Stimulated activated naive B cell treated with anti-CD40 and anti-IgM and Interleukin-4, amounts not matched to agents 10 μg/mL and 1 μg/mL and 100 μg/mL, for 72 hours (primary cell): ENCODE measurements around the gene HGFAC.
"Not testable (repeated sequence)": the region's sequence is repeated elsewhere in the genome, so short reads cannot be mapped to it uniquely, and the experiment has no call there.

Experiments used
- ATAC-seq, 2 donors: fragments of 150-1000 bp; cut with Tn5 transposase; replicated peaks; 2 replicates each; pipeline ENCODE4 v1.10.0; 2021; ENCODE audit warnings: moderate library complexity in 1 of 2
- DNase-seq: peaks from one replicate; pipeline ENCODE4 v3.0.0; 2021
- H3K27ac Mint-ChIP-seq: one replicate; pipeline ENCODE4 v1.8.0; 2022; ENCODE audit warnings: mild to moderate bottlenecking, mixed read lengths
- H3K27me3 Mint-ChIP-seq, 2 donors: one replicate each; pipeline ENCODE4 v1.8.0; 2022; ENCODE audit warnings: mixed read lengths in 2 of 2
- H3K36me3 Mint-ChIP-seq, 2 donors: one replicate each; pipeline ENCODE4 v1.8.0; 2022; ENCODE audit warnings: mixed read lengths in 2 of 2, mild to moderate bottlenecking in 1 of 2
- H3K4me1 Mint-ChIP-seq, 2 donors: one replicate each; pipeline ENCODE4 v1.8.0; 2022; ENCODE audit warnings: mixed read lengths in 2 of 2, mild to moderate bottlenecking in 1 of 2
- H3K4me3 Mint-ChIP-seq, 2 donors: one replicate each; pipeline ENCODE4 v1.8.0; 2022; ENCODE audit warnings: mild to moderate bottlenecking in 2 of 2, mixed read lengths in 2 of 2, moderate library complexity in 1 of 2
- H3K9me3 Mint-ChIP-seq, 2 donors: one replicate each; pipeline ENCODE4 v1.8.0; 2022; ENCODE audit warnings: mixed read lengths in 2 of 2, mild to moderate bottlenecking in 1 of 2

HGFAC gene

GRCh38 chr4:3407171-3407771 is 34.5 kb upstream of the HGFAC start:
- DNase-seq, result no peak
- Mint-ChIP-seq H3K27ac (no peak overlapping the region), H3K36me3 (no peaks in the 10 kb centered on the region), H3K4me1 (no peaks in the 10 kb centered on the region), H3K9me3 (peaks cover 0 to 1% of the 10 kb centered on the region in 2 donors), H3K4me3 (no peak overlapping the region), H3K27me3 (no peaks in the 10 kb centered on the region)
- no peak for ATAC-seq

- H3K27ac Mint-ChIP-seq, result no peak overlapping the region
- no peaks in the 10 kb centered on the region for H3K36me3 Mint-ChIP-seq
- ATAC-seq, result no peak
- no peak overlapping the region for H3K4me3 Mint-ChIP-seq
- no peaks in the 10 kb centered on the region for H3K4me1 Mint-ChIP-seq
- peaks cover 0 to 1% of the 10 kb centered on the region in 2 donors for H3K9me3 Mint-ChIP-seq
- no peak for DNase-seq
- no peaks in the 10 kb centered on the region for H3K27me3 Mint-ChIP-seq
Observed at GRCh38 chr4:3407930-3408792, 33.6 kb upstream of the HGFAC start.

GRCh38 chr4:3408793-3409330 is 32.9 kb upstream of the HGFAC start:
- Mint-ChIP-seq H3K9me3 (peaks cover 0 to 1% of the 10 kb centered on the region in 2 donors), H3K36me3 (no peaks in the 10 kb centered on the region), H3K27ac (no peak overlapping the region), H3K4me1 (peaks cover 3 to 4% of the 10 kb centered on the region in 2 donors), H3K27me3 (peaks cover 0 to 3% of the 10 kb centered on the region in 2 donors), H3K4me3 (no peak overlapping the region)
- no peak for DNase-seq
- ATAC-seq, result no peak

GRCh38 chr4:3409571-3410091 is 32.1 kb upstream of the HGFAC start:
- H3K4me1 Mint-ChIP-seq, result peaks cover 5 to 12% of the 10 kb centered on the region in 2 donors
- no peak overlapping the region for H3K27ac Mint-ChIP-seq
- DNase-seq, result no peak
- H3K9me3 Mint-ChIP-seq, result no peaks in the 10 kb centered on the region
- no peak for ATAC-seq
- peaks cover 0 to 3% of the 10 kb centered on the region in 2 donors for H3K27me3 Mint-ChIP-seq
- H3K4me3 Mint-ChIP-seq, result no peak overlapping the region
- H3K36me3 Mint-ChIP-seq, result no peaks in the 10 kb centered on the region

DNA sequence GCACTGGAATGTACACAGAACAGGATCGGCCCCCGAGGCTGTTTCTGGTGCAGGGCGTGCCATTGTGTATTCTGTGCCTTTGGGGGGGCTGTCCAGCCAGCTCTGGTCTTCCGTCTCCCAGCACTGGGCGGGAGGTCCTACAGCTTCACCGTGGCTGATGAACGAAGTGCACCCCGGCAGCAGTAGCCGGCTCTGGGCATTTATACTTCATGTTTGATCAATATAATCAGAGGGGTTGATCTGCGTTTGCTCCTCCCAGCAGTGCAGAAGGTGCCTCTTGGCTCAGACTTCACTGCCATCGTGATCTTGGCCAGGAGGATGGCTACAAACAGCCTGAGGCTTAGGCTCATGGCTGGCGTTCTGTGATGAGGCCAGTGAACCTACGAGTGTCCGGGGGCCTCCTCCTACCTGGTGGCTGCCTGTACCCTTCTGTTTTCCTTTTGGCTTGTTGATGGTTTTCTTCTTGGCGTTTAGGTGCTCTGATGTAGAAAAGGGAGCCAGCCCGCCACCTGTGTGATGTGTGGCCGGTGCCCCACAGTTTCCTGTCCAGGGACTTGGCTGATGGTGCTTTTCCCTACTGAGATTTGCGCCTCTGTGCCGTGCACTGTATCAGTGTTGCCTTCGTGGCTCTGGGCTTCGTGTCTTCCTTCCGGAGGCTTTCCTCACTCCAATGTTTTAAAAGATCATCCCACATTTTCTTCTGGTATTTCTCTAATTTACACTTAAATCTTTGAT is 31.2 kb upstream of the HGFAC start:
- Mint-ChIP-seq H3K4me1 (peaks cover 8 to 17% of the 10 kb centered on the region in 2 donors), H3K9me3 (no peaks in the 10 kb centered on the region), H3K36me3 (no peaks in the 10 kb centered on the region), H3K27me3 (peaks cover 0 to 3% of the 10 kb centered on the region in 2 donors), H3K27ac (no peak overlapping the region), H3K4me3 (no peak overlapping the region)
- ATAC-seq (no peak), DNase-seq (no peak)

- H3K36me3 Mint-ChIP-seq, H3K9me3 Mint-ChIP-seq, ATAC-seq, DNase-seq, H3K27me3 Mint-ChIP-seq, H3K4me3 Mint-ChIP-seq, H3K27ac Mint-ChIP-seq: not testable (repeated sequence)
- peaks cover 8 to 17% of the 10 kb centered on the region in 2 donors for H3K4me1 Mint-ChIP-seq
Observed at GRCh38 chr4:3411190-3411589, 30.6 kb upstream of the HGFAC start.

DNA sequence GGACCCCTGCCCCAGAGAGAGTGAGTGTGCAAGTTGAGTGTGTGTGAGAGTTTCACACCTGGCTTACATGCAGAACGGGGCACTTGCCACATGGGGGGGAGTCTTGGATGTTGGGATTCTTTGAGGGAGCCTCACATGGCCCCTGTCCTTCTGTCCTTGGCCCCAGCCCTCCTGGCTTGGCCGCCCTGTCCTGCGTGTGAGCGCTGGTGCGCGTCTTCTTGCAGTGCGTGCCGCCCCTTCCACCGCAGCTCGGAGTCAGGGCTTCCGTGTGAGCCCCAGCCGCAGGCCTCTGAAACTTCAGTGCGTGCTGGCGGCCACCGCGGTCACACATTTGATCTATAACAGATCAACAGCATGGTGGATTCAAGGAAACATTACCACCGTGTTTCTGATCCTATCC is 30.1 kb upstream of the HGFAC start:
- Mint-ChIP-seq H3K9me3 (no peaks in the 10 kb centered on the region), H3K27ac (no peak overlapping the region), H3K4me1 (peaks cover 8 to 17% of the 10 kb centered on the region in 2 donors), H3K27me3 (peaks cover 0 to 3% of the 10 kb centered on the region in 2 donors), H3K36me3 (no peaks in the 10 kb centered on the region), H3K4me3 (no peak overlapping the region)
- DNase-seq (no peak), ATAC-seq (no peak)

DNA sequence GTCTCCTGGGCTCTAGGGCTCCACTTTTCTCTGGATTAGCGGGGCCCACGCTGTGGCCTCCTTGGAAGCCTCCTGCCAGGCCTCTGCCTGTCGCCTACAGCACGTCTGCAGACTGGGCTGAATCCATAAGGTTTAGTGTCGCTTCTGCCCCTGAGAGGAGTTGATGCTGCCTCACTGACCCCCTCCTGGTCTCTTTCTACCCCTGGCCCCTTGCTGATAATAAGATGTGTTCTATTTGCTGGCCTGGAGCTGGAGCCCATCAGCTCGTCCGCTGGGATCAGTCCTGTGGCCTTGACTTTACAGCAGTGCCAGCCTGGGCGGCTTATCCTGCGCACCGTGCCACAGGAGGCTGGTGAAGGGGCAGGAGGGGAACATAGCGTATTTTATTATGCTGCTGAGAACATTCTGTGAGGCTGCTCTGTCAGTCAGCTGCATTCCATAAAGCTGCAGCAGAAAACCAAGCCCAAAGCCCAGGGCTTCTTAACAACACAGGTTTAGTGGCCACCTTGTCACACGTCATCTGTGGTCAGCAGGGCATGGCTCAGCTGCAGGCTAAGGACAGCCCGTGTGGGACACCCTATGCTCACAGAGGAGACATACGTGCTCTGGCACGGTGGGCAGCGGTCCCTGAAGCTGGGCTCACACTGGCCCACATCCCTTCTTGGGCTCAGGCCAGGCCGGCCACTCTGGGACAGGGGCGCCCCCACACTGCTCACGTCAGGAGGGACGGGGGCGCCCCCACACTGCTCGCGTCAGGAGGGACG is 29.3 kb upstream of the HGFAC start:
- no peaks in the 10 kb centered on the region for H3K36me3 Mint-ChIP-seq
- ATAC-seq (no peak), DNase-seq (no peak)
- H3K27me3 Mint-ChIP-seq, result peaks cover 0 to 3% of the 10 kb centered on the region in 2 donors
- H3K9me3 Mint-ChIP-seq, result no peaks in the 10 kb centered on the region
- peaks cover 8 to 17% of the 10 kb centered on the region in 2 donors for H3K4me1 Mint-ChIP-seq
- no peak overlapping the region for H3K4me3 Mint-ChIP-seq
- H3K27ac Mint-ChIP-seq, result no peak overlapping the region

GRCh38 chr4:3413217-3413671 is 28.5 kb upstream of the HGFAC start:
- Mint-ChIP-seq H3K27ac (no peak overlapping the region), H3K4me1 (peaks cover 8 to 17% of the 10 kb centered on the region in 2 donors), H3K27me3 (peaks cover 0 to 3% of the 10 kb centered on the region in 2 donors), H3K4me3 (no peak overlapping the region), H3K9me3 (no peaks in the 10 kb centered on the region), H3K36me3 (peaks cover 0 to 4% of the 10 kb centered on the region in 2 donors)
- DNase-seq, result no peak
- ATAC-seq, result no peak

DNA sequence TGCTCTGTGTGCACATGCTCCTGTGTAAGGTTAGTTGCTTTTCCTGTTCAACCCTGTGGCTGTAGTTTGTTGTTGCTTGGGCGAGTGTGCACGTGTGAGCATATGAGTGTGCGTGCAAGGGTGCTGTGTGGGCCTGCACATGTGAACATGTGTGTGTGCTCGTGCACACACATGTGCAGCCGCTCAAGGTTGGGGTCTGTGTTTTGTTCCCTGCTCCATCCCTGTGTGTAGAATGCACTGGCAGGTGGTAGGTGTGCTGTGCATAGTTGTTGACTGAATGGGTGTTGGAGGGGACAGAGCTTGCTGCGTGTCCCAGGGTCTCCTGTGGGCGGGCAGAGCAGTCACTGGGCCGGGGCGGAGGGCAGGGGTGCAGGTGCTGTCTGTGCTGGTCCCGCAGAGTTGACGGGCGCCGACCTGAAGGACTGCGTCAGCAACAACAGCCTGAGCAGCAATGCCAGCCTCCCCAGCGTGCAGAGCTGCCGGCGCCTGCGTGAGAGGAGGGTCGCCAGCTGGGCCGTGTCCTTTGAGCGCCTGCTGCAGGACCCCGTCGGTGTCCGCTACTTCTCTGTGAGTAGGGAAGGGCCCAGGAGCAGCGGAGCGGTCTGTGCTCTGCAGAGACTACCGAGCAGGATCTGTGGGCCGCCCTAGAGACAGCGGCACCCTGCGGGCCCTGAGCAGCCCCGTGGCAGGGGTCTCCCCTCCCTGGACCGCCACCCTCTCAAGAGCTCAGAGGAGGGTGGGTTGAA is 27.9 kb upstream of the HGFAC start:
- H3K4me1 Mint-ChIP-seq, result peaks cover 8 to 17% of the 10 kb centered on the region in 2 donors
- H3K27me3 Mint-ChIP-seq, result peaks cover 0 to 3% of the 10 kb centered on the region in 2 donors
- ATAC-seq (peak; percentile 14 to 18), DNase-seq (no peak)
- no peak overlapping the region for H3K4me3 Mint-ChIP-seq
- no peaks in the 10 kb centered on the region for H3K9me3 Mint-ChIP-seq
- no peak overlapping the region for H3K27ac Mint-ChIP-seq
- peaks cover 0 to 4% of the 10 kb centered on the region in 2 donors for H3K36me3 Mint-ChIP-seq

DNA sequence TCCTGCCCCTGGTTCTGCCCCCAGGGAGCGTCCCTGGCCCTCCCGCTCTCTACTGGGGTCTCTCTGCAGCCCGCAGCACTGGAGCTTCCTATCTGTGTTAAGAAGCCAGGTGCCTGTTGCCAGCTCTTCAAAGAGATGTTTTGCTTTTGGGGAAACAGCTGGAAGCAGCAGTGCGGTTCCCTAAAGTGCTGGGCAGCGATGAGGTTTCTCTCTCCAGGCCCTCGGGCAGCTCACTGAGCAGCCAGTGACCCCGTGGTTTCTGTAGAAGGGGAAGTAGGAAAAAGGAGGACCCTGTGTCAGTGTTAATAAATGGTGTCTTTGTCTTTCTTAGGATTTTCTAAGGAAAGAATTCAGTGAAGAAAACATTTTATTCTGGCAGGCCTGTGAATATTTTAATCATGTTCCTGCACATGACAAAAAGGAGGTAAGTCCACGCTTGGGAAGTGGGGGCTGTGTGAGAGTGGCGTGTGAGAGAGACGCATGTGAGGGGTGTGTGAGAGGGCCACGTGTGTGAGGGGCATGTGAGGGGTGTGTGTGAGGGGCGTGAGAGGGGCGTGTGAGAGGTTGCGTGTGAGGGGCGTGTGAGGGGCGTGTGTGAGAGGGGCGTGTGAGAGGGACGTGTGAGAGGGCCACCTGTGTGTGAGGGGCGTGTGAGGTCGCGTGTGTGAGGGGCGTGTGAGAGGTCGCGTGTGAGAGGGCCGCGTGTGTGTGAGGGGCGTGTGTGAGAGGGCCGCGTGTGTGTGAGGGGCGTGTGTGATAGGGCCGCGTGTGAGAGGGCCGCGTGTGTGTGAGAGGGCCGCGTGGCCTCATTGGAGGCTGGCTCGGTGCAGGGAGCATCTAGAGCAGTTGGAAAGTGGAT is 27.1 kb upstream of the HGFAC start:
- DNase-seq (no peak), ATAC-seq (peak; percentile 72 to 76)
- H3K4me3 Mint-ChIP-seq, result no peak overlapping the region
- H3K27ac Mint-ChIP-seq, result no peak overlapping the region
- peaks cover 8 to 17% of the 10 kb centered on the region in 2 donors for H3K4me1 Mint-ChIP-seq
- H3K27me3 Mint-ChIP-seq, result peaks cover 0 to 3% of the 10 kb centered on the region in 2 donors
- peaks cover 0 to 4% of the 10 kb centered on the region in 2 donors for H3K36me3 Mint-ChIP-seq
- H3K9me3 Mint-ChIP-seq, result no peaks in the 10 kb centered on the region

DNA sequence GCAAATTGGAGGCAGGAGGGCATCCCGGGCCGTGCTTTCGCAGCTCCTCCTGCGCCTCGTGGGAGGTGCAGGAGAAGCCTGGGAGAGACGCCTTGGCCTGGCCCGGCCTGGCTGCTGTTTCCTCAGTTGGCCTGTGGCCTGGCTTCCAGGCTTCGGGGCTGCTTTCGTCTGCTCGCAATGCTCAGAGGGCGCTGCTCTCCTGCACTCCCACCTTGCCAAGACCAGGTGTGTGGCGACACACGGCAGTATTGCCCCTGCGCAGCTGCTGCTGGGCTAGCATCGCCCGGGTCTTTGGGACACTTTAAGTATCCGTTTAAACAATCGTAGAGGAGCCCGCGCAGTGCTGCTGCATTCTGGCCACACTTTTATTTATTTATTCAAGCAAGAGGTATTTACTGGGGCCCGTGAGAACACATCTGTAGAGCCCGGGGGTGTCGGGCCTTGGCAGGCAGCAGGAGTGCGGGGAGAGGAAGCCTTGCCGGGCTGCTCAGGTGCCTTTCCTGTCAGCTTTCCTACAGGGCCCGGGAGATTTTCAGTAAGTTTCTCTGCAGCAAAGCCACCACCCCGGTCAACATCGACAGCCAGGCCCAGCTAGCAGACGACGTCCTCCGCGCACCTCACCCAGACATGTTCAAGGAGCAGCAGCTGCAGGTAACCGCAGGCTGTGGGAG is 26.2 kb upstream of the HGFAC start:
- peaks cover 0 to 3% of the 10 kb centered on the region in 2 donors for H3K27me3 Mint-ChIP-seq
- H3K27ac Mint-ChIP-seq, result no peak overlapping the region
- ATAC-seq, result no peak
- H3K4me3 Mint-ChIP-seq, result no peak overlapping the region
- DNase-seq, result no peak
- peaks cover 8 to 17% of the 10 kb centered on the region in 2 donors for H3K4me1 Mint-ChIP-seq
- no peaks in the 10 kb centered on the region for H3K9me3 Mint-ChIP-seq
- H3K36me3 Mint-ChIP-seq, result peaks cover 0 to 4% of the 10 kb centered on the region in 2 donors
